Thyroid gland (tissue), 4 donors: ENCODE results near the gene MKRN3. TPM values are rescaled to one million over a fixed set of nuclear protein-coding genes. Genes with fewer than 3 reads are reported as not detected.

Source experiments
- DNase-seq, 2 donors: peaks; one replicate each; pipeline ENCODE4 v3.0.0-alpha.2; 2019
- H3K27ac ChIP-seq, 3 donors: fragments of 200-600 bp; sonication (generic); 1 replicate in 2 of 3; 2 replicates in 1 of 3; pipeline ENCODE4 v1.5.1; 2016 to 2019; ENCODE audit warnings: mild to moderate bottlenecking in 1 of 3, moderate library complexity in 1 of 3
- H3K27me3 ChIP-seq: fragments of 200-600 bp; sonication (generic); one replicate; pipeline ENCODE4 v1.5.1; 2019
- H3K36me3 ChIP-seq, 2 donors: fragments of 200-600 bp; sonication (generic); one replicate each; pipeline ENCODE4 v1.5.1; 2016 to 2019
- H3K4me1 ChIP-seq, 2 donors: fragments of 200-600 bp; sonication (generic); one replicate each; pipeline ENCODE4 v1.5.1; 2017 to 2019
- H3K4me3 ChIP-seq, 3 donors: fragments of 200-600 bp; sonication (generic); replicated peaks in 1 of 3; 1 replicate in 2 of 3; 2 replicates in 1 of 3; pipeline ENCODE4 v1.5.1; 2016; ENCODE audit warnings: mild to moderate bottlenecking in 1 of 3
- H3K9me3 ChIP-seq: fragments of 200-600 bp; sonication (generic); one replicate; pipeline ENCODE4 v1.5.1; 2017
- CTCF ChIP-seq, 6 experiments: fragments of 200-600 bp in 3 of 6; fragments of 450-650 bp in 3 of 6; sonication (generic) in 3 of 6; IDR thresholded peaks; one replicate each; pipeline ENCODE4 v1.5.1; 2016 to 2019; ENCODE audit warnings: antibody characterized with exemption in 6 of 6, mild to moderate bottlenecking in 2 of 6, inconsistent platforms in 1 of 6, moderate library complexity in 1 of 6
- POLR2A ChIP-seq, 2 donors: fragments of 450-650 bp; IDR thresholded peaks; one replicate each; pipeline ENCODE4 v1.6.1; 2017; ENCODE audit warnings: antibody characterized with exemption in 2 of 2, mild to moderate bottlenecking in 2 of 2, moderate library complexity in 1 of 2
- WGBS, 2 donors: methylation state at CpG; one replicate each; pipeline ENCODE4 v1.1.5; 2017; 5-methylcytosine and 5-hydroxymethylcytosine counted together
- intact Hi-C: fragments of 100-400 bp; cut with DNase I; formaldehyde crosslinking; loops from one replicate; pipeline ENCODE4 v1.15.1; 2023
- microRNA counts, 2 donors: library from miRNA; unstranded; fragments of <30 nt; microRNA quantifications; one replicate each; lab custom pipeline; 2016 to 2017
- microRNA-seq: library from miRNA; unstranded; fragments of <30 nt; microRNA quantifications from one replicate; pipeline ENCODE4, GENCODE V29; 2016
- small RNA-seq: library from RNA; depleted of rRNA; stranded (forward); fragments of <200 nt; gene quantifications from one replicate; pipeline ENCODE3, GENCODE V24; 2016
- total RNA-seq, 4 donors: library from RNA; depleted of rRNA; stranded (reverse); fragments of >200 nt; gene quantifications; one replicate each; pipeline ENCODE4 v1.2.3, GENCODE V29; 2016

Gene MKRN3
- total RNA-seq, 4 donors from 2014 or later, result 0.11 to 0.44 (median 0.40) TPM; not detected in 1

DNA sequence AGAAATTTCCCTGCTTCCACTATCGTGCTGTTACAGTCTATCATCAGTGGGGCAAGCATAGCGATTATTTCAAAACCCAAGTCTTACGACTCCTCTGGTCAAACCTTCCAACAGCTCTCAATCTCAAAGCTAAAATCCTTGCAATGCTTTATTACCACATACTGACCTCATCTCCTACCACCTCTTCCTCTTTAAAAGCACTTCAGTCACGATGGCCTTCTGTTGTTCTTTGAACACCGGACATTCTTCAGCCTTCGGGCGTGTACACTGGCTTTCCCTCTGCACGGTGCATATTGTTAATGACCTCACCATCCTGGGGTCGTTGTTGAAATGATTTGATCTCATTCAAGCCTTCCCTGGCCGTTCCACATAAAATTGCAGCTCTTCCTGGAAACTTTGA lies 51.1 kb downstream of the MKRN3 start:
- Histone ChIP-seq H3K4me3 (no peak overlapping the region), H3K27me3 (no peaks in the 10 kb centered on the region), H3K9me3 (no peaks in the 10 kb centered on the region), H3K36me3 (no peaks in the 10 kb centered on the region), H3K4me1 (no peaks in the 10 kb centered on the region), H3K27ac (no peak overlapping the region)
- intact Hi-C loops, result no loop called here
- TF ChIP-seq POLR2A (IDR thresholded peaks at IDR 0.05) (no peak), CTCF (IDR thresholded peaks at IDR 0.05) (no peak)
- DNase-seq, result no peak
- WGBS, 2 donors, result 50 to 53% methylated on average over 10 of the region's 10 CpGs

MicroRNA genes within 50 kb of the gene (microRNA counts, 767-probe panel; counts per million panel counts)
- microRNA hsa-miR-4508 (lab: Ali Mortazavi, UCI), result 0 counts per million in 2 donors

Small RNA genes within 50 kb of the gene (microRNA-seq; reads per million reads assigned to microRNA genes)
- gene MIR4508, result not detected

Small RNA genes within 50 kb of the gene (small RNA-seq; reads per million reads assigned to genes)
- gene MIR4508, result not detected

Other genes starting within 250 kb of the MKRN3 start
- not detected for gene GOLGA6L26, start 231.5 kb upstream of the MKRN3 start, total RNA-seq
- 1 to 10 TPM; 1.9 to 3.1 (median 2.4) TPM for gene GOLGA8S, start 210.9 kb upstream of the MKRN3 start, total RNA-seq
- gene GOLGA6L2, start 118.4 kb upstream of the MKRN3 start, total RNA-seq, result not detected
- 1 to 10 TPM in 2 of 4 donors, under 1 TPM in 2; 0.13 to 1.8 (median 0.96) TPM for gene MAGEL2, start 82.2 kb downstream of the MKRN3 start, total RNA-seq
- 10 to 100 TPM; 34.2 to 60.2 (median 46.6) TPM for gene NDN, start 121.6 kb downstream of the MKRN3 start, total RNA-seq